ENCODE data around the gene LACTBL1. TPM values are rescaled to one million over a fixed set of nuclear protein-coding genes. Genes with fewer than 3 reads are reported as not detected.
"Not testable (repeated sequence)": the region's sequence is repeated elsewhere in the genome, so short reads cannot be mapped to it uniquely, and the experiment has no call there.

LACTBL1 gene
- total RNA-seq, 2 donors from 2014 or later: not detected

DNA sequence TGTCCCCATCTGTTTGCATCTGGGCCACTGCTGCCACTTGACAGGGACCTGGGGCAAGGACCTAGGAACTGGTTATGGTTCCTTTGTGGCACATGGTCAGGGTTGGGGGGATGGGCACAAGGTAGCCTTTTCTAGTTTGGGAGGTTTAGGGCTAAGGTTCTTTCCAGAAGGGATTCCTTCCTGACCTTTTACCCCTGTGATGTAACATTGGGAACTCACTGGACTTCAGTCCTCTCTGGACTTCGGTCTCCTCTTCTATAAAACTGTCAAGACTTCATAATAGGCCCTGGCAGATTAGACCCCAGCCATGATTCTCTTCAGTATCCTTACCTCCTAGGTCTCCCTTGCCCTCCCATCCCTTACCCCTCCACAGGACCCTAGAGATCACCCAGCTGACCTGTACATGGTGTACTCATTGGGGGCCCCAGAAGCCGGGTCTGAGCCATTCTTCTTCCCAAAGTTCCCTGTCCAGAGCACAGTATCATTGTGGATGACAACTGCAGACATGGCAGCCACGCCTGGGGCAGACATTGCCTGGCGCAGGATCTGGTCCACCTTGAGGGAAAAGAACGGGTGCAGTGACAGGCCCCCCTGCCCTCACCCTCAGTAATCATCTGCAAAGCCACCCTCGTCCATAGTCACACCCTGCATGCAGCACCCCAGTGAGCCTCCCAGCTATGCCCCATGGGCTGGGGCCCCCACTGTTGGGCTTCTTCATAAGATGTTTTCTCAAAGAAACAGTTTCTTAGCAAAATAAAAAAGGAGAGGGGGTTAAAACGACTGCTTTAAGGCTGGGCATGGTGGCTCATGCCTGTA is 12.9 kb downstream of the LACTBL1 start:
- DNase-seq (ENCODE audit: low spot score in 2 of 2) (no peak), ATAC-seq (no peak)
- Mint-ChIP-seq H3K36me3 (no peaks in the 10 kb centered on the region), H3K9me3 (no peaks in the 10 kb centered on the region), H3K27ac (no peak overlapping the region)

DNA sequence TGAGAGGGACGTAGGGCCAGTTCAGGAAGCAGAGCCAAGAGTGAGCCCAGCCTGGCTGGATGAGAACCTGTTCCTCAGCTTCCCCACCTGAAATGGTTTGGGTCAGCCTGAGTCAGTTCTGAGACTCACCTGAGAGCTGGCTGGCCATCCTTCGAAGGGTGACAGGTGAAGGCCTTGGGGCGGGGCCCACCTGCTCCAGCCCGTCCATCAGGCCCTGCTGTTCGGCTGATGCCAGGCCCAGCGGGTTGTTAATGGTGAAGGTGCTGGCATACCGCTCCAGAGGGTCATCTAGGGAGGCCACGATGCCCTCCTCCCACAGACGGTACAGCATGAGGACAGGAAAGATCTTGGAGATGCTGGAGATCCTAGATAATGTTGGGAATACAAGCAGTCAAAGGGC is 14.1 kb downstream of the LACTBL1 start:
- DNase-seq (ENCODE audit: low spot score in 2 of 2) (no peak), ATAC-seq (no peak)
- Mint-ChIP-seq H3K27ac (no peak overlapping the region), H3K9me3 (no peaks in the 10 kb centered on the region), H3K36me3 (no peaks in the 10 kb centered on the region)

DNA sequence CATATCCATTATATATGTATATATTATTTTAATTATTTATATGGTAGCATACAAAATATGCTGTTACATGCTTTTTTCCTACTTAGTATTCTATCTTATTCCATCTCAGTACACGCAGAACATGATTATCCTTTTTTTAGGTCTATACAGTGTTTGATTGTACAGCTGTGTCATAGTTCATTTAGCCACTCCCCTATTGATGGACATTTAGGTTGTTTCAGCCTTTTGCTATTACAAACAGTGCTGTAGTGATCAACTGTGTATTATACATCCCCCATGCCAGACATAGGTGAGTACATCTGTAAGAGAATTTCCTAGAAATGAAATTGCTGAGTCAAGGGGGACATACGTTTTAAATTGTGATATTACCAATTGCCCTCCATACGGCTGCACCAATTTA is 15.6 kb downstream of the LACTBL1 start:
- Mint-ChIP-seq H3K9me3 (no peaks in the 10 kb centered on the region), H3K27ac (no peak overlapping the region), H3K36me3 (no peaks in the 10 kb centered on the region)
- DNase-seq (ENCODE audit: low spot score in 2 of 2): no peak
- ATAC-seq: no peak

DNA sequence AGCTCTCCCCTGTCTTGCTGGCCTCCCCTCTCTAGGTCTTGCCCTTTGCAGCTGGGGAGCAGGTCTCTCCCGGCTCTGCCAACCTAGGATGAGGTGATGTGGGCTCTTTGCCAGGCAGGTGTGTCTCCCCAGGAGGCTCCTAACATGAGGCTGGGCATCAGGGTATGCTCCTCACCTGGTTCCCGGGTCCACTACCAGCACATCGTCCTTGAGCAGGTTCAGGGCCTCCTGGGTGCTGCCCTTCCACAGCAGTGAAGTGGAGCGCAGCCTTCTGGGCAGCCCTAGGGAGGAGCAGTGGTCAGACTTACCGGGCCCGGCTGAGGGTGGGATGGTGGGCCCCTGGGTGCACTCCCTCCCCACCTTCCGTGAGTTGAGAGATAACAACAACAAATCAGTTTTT is 17.5 kb downstream of the LACTBL1 start:
- ATAC-seq (no peak), DNase-seq (ENCODE audit: low spot score in 2 of 2) (no peak)
- H3K9me3 Mint-ChIP-seq: no peaks in the 10 kb centered on the region
- H3K27ac Mint-ChIP-seq: no peak overlapping the region
- no peaks in the 10 kb centered on the region for H3K36me3 Mint-ChIP-seq

DNA sequence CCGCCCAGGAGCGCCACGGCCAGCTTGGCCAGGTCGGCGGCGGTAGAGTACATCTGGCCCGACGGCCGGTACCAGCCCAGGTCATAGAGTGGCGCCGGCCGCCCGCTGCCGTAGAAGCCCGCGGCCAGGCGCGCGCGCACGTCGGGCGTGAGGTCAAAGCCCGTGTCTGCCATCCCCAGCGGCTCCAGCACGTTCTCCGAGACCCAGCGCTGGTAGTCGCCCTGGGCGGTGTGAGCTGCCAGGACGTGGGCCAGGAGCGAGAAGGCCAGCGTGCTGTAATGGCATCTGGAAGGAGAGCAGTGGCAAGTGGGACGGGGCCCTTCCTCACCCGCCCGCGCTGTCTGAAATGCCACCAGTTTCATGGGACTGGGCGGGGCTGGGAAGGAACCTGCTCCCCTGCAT is 18.9 kb downstream of the LACTBL1 start:
- no peak for ATAC-seq
- H3K36me3 Mint-ChIP-seq: no peaks in the 10 kb centered on the region
- DNase-seq (ENCODE audit: low spot score in 2 of 2): no peak
- no peak overlapping the region for H3K27ac Mint-ChIP-seq
- no peaks in the 10 kb centered on the region for H3K9me3 Mint-ChIP-seq

DNA sequence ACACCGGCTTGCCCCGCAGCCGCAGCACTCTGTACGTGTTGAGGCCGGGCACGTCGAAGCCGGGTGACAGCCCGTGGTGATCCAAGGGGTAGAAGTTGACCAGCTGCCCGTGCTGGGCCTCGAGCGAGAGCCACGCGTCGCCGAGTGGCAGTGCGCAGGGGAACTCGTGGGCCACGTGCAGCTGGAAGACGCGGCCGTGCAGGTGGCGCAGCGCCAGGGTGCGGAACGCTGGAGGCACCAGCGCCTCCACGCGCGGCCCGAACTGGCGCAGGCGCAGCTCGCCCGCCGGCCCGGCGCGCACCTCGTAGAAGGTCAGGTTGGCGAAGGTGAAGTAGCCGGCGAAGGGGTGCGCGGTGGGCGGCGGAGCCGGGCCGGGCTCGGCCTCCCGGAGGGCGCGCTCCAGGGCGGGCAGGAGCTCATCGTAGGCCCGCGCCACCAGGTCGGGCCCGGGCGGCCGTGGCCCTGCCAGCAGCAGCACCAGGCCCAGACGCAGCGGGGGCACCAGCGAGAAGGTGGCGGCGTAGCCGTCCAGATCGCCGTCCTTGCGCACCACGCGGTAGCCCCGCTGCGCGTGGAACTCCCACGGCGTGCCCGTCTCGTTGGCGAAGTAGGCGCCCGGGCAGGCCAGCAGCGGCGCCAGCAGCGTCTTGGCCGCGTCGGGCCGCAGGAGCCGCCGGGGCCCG is 19.5 kb downstream of the LACTBL1 start:
- H3K36me3 Mint-ChIP-seq: no peaks in the 10 kb centered on the region
- no peak for ATAC-seq
- DNase-seq (ENCODE audit: low spot score in 2 of 2): no peak

DNA sequence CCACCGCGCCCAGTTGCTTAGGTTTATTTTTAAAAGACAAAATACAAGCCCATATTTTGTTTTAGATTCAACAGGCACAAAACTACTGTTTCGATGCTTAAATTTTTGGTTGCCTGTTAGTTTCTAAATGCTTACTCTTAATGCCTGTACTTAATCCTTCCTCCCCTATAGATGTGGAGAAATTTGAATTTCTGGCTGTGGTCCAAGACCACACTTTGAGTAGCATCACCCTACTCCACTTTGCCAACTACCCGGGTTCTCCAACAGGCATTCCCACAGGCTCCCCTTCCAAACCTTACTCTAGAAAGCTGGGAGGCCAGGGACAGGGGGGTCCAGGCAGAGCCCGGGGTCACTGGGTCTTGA is 20.0 kb downstream of the LACTBL1 start:
- Mint-ChIP-seq H3K36me3 (no peaks in the 10 kb centered on the region), H3K27ac (no peak overlapping the region), H3K9me3 (no peaks in the 10 kb centered on the region)
- DNase-seq (ENCODE audit: low spot score in 2 of 2): no peak
- ATAC-seq: no peak

More for the DNA sequence above, 19.5 kb downstream of the LACTBL1 start:
- Mint-ChIP-seq H3K27ac (no peak overlapping the region), H3K9me3 (no peaks in the 10 kb centered on the region)

DNA sequence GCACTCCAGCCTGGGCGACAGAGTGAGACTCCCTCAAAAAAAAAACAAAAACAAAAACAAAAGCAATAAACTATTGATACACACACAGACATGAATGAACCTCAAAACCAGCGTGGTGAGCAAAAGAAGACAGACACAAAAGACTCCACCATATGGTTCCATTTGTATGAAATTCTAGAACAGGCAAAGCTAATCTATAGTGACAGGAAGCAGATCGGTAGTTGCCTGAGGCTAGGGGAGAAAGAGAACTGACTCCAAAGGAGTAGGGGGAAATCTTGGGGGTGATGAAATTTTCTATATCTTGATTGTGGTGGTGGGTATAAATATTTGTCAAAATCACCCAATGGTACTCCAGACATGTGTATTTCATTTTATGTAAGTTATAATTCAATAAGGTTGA is 20.9 kb downstream of the LACTBL1 start:
- H3K9me3 Mint-ChIP-seq: no peaks in the 10 kb centered on the region
- ATAC-seq (no peak), DNase-seq (ENCODE audit: low spot score in 2 of 2) (no peak)
- no peak overlapping the region for H3K27ac Mint-ChIP-seq
- no peaks in the 10 kb centered on the region for H3K36me3 Mint-ChIP-seq

DNA sequence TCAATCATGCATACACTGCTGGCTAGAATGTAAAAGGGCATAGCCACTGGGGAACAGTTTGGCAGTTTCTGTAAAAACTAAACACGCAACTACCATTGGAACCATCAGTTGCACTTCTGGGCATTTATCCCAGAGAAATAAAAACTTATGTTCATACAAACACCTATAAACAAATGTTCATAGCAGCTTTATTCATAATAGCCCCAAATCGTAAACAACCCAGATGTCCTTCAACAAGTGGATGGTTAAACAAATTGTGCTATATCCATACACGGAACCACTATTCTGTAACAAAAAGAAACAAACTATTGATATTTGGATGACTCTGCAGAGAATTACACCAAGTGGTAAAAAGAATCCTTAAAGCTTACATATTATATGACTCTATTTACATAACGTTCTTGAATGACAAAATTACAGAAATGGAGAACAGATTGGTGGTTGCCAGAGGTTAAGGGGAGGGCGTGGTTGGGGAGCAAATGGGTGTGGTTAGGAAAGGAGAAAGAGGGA is 22.8 kb downstream of the LACTBL1 start:
- H3K9me3 Mint-ChIP-seq: no peaks in the 10 kb centered on the region
- H3K36me3 Mint-ChIP-seq: no peaks in the 10 kb centered on the region
- ATAC-seq (no peak), DNase-seq (ENCODE audit: low spot score in 2 of 2) (no peak)
- H3K27ac Mint-ChIP-seq: no peak overlapping the region

DNA sequence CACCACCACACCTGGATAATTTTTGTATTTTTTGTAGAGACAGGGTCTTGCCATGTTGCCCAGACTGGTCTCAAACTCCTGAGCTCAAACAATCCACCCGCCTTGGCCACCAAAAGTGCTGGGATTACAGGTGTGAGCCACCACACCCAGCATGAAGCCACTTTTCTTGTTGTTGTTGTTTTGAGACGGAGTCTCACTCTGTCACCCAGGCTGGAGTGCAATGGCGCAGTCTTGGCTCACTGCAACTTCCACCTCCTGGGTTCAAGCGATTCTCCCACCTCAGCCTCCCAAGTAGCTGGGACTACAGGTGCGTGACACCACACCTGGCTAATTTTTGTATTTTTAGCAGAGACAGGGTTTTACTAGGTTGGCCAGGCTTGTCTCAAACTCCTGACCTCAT is 27.5 kb downstream of the LACTBL1 start:
- not testable (repeated sequence) for DNase-seq (ENCODE audit: low spot score in 2 of 2); H3K9me3 Mint-ChIP-seq; ATAC-seq; H3K27ac Mint-ChIP-seq
- H3K36me3 Mint-ChIP-seq: peaks cover 10 to 12% of the 10 kb centered on the region in 2 donors

DNA sequence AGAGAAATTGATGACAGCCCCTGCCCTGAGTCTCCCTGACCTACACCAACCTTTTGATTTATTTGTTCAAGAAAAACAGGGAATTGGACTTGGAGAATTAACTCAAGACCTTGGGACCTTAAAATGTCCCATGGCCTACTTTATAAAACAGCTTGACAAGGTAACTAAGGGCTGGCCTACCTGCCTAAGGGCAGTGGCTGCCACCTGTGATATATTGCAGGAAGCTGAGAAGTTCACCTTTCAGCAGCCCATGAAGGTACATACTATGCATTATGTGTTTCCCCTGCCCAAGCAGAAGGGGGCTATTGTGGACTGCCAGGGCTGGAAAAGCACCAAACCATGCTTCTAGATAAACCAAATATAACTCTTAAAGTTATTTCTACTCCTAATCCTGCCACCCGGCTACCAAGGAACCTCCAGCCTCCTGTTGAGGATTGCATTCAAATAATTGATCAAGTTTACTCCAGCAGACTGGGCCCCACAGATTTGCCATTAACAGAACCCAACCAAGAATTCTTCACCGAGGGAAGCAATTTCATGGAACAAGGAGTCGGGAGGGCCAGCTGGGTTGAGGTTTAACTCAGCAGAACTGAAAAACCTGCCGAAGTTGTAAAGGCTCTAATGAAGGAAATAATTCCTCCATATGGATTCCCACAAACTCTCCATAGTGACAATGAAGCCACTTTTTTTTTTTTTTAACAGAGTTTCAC is 28.2 kb downstream of the LACTBL1 start:
- ATAC-seq (no peak), DNase-seq (ENCODE audit: low spot score in 2 of 2) (no peak)
- H3K36me3 Mint-ChIP-seq: peaks cover 12 to 14% of the 10 kb centered on the region in 2 donors
- H3K9me3 Mint-ChIP-seq: peaks cover 4 to 7% of the 10 kb centered on the region in 2 donors
- no peak overlapping the region for H3K27ac Mint-ChIP-seq

DNA sequence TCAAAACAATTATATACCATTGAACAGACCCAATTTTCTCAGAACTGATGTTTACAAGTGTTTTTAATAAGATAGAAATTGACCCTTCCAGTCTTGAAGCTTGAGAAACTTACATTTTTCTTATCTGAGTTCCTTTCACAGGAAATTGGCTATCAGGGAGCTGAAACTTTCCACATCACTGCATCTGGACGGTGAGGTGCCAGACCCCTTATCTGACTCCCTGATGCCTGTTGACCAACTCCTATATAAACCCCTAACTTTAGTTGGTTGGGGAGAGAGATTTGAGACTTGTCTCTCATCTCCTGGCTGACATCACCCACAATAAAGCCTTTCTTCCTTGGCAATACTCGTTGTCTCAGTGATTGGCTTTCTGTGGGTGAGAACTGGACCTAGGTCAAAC is 31.4 kb downstream of the LACTBL1 start:
- no peak overlapping the region for H3K27ac Mint-ChIP-seq
- H3K9me3 Mint-ChIP-seq: peaks cover 4 to 7% of the 10 kb centered on the region in 2 donors
- DNase-seq (ENCODE audit: low spot score in 2 of 2) (no peak), ATAC-seq (no peak)
- H3K36me3 Mint-ChIP-seq: peaks cover 12 to 16% of the 10 kb centered on the region in 2 donors

DNA sequence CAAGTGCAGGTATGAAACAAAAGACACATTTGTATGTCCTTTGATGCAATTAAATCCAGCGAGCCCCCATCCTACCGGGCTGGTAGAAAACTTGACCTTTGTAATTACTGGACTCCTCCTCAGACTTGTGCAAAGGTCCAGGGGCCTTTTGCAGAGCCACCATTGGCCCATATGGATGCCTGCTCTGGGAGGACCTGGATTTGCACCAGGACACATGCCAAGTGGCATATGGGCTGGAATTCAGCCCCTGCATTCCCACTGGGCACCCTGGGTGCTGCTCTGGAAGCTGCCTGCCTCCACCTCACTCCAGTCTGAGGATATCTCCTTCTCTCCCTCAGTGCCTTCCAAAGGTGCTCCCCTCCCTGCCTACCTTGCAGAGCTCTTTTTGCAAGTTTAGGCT is 36.0 kb downstream of the LACTBL1 start:
- H3K9me3 Mint-ChIP-seq: peaks cover 4 to 7% of the 10 kb centered on the region in 2 donors
- ATAC-seq: no peak
- H3K27ac Mint-ChIP-seq: no peak overlapping the region
- peak in 1 of 2 donors; percentile 14 for DNase-seq (ENCODE audit: low spot score in 2 of 2)
- H3K36me3 Mint-ChIP-seq: peaks cover 10 to 12% of the 10 kb centered on the region in 2 donors

DNA sequence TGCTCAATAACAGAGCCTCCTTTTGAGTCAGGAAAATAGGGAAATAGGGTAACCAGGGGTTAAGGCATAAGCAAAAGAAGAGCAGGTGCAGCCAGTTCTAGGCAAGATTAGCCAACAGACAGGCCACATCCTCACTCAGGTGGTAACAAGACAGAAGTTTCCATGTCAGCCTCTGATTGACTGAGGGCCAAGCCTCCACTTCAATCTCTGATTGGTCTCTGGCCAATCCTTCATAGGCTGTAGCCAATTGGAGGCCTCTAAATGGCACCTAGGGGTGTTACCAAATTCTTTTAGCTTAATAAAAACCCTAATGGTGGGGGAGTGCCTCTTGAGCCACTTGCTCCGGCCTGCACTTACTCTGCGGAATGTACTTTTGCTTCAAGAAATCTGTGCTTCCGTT is 37.2 kb downstream of the LACTBL1 start:
- peaks cover 3 to 8% of the 10 kb centered on the region in 2 donors for H3K36me3 Mint-ChIP-seq
- no peak for ATAC-seq
- DNase-seq (ENCODE audit: low spot score in 2 of 2): no peak
- H3K9me3 Mint-ChIP-seq: peaks cover 3% of the 10 kb centered on the region in 2 donors
- no peak overlapping the region for H3K27ac Mint-ChIP-seq

DNA sequence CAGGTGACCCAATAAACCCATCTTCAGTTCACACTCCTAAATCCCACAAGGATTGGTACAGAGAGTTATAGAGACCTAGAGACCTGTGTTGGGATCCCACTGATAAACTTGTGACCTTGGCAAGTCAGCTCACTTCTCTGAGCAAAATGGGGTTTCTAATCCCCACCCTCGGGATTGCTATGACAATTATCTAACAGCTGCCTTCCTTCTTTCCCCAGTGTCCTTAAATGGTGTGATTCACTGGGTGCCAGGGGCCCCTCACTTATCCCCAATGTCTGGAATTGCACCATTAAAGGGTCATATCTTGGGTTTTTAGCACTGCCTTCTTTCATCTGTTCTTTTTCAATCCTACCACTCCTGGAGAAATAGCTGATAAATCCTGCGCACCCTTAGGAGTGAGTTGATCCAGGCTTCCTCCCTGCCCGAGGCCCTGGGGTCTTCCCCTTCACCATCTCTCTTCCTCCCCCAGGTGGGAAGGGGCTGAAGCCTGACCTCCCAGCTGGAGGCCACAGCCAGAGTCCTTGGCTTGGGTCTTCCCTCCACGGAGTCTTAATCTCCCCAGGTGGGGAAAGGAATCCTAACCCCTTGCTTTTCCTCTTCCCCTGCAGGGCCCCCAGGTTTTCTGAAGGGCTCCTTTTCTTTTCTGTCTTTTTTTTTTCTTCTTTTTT is 39.7 kb downstream of the LACTBL1 start:
- H3K36me3 Mint-ChIP-seq: no peaks in the 10 kb centered on the region
- ATAC-seq (no peak), DNase-seq (ENCODE audit: low spot score in 2 of 2) (no peak)
- H3K9me3 Mint-ChIP-seq: no peaks in the 10 kb centered on the region
- H3K27ac Mint-ChIP-seq: no peak overlapping the region

DNA sequence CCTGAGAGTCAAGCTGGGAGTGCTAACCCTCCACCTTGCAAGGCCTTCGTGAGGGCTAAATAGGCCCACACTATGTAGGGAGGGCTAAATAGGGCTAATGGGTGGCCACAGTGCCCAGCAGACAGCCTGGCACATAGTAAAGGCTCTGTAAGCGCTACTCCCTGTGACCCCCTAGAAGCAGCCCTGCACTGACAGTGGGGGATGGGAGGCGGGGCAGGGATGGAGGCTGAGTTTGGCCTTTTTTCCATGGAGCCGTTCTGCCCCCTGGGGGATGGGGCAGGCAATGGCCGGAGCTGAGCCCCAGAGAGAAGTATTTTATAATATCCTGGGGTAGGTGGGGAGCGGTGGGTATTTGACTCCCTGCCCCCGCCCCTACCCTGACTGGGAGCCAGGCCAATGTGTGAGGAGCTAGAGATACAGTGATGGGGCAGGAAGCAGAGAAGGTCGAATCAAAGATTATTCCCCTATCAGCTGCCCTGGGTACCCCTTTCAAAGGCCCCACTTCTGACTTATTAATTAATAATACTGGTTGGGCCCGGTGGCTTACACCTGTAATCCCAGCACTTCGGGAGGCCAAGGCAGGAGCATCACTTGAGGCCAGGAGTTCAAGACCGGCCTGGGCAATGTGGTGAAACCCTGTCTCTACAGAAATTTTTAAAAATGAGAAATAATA is 42.3 kb downstream of the LACTBL1 start:
- ATAC-seq (peak in 1 of 2 donors; percentile 46), DNase-seq (ENCODE audit: low spot score in 2 of 2) (peak in 1 of 2 donors; percentile 41)
- Mint-ChIP-seq H3K9me3 (no peaks in the 10 kb centered on the region), H3K36me3 (no peaks in the 10 kb centered on the region), H3K27ac (no peak overlapping the region)
